ENCODE data around the gene ZNF410. TPM values are rescaled to one million over a fixed set of nuclear protein-coding genes. Genes with fewer than 3 reads are reported as not detected.

ZNF410 gene
- total and polyA plus RNA-seq, 2 of the 13 experiments (the other 11 are each of a cell fraction or from before 2014, with no cell fraction given): 19.2 to 44.3 TPM

GRCh38 chr14:73944432-73945158 is 57.9 kb downstream of the ZNF410 start (continued):
- TF ChIP-seq PRDM15 (CRISPR knock-in tag; IDR thresholded peaks at IDR 0.05) (no peak), FOXA3 (CRISPR knock-in tag; IDR thresholded peaks at IDR 0.05) (no peak), ZNF142 (CRISPR knock-in tag; IDR thresholded peaks at IDR 0.05) (no peak), ZBTB7B (CRISPR knock-in tag; IDR thresholded peaks at IDR 0.05) (no peak), ZIK1 (CRISPR knock-in tag; IDR thresholded peaks at IDR 0.05; ENCODE audit: borderline replicate concordance, low read depth) (no peak), RELA (CRISPR knock-in tag; IDR thresholded peaks at IDR 0.05) (no peak), ZBTB2 (CRISPR knock-in tag; IDR thresholded peaks at IDR 0.05; ENCODE audit: low read depth) (no peak)
- TF ChIP-seq, protein P1, sequence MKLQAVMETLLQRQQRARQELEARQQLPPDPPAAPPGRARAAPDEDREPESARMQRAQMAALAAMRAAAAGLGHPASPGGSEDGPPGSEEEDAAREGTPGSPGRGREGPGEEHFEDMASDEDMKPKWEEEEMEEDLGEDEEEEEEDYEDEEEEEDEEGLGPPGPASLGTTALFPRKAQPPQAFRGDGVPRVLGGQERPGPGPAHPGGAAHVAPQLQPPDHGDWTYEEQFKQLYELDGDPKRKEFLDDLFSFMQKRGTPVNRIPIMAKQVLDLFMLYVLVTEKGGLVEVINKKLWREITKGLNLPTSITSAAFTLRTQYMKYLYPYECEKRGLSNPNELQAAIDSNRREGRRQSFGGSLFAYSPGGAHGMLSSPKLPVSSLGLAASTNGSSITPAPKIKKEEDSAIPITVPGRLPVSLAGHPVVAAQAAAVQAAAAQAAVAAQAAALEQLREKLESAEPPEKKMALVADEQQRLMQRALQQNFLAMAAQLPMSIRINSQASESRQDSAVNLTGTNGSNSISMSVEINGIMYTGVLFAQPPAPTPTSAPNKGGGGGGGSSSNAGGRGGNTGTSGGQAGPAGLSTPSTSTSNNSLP (IDR thresholded peaks at IDR 0.05; ENCODE audit: low read depth, low read length): no peak

Measured in HepG2 (cell line).